Osteoblast (primary cell): ENCODE measurements around the gene CHEK1. TPM values are rescaled to one million over a fixed set of nuclear protein-coding genes. Genes with fewer than 3 reads are reported as not detected.
"Not testable (repeated sequence)": the region's sequence is repeated elsewhere in the genome, so short reads cannot be mapped to it uniquely, and the experiment has no call there.

ENCODE experiments used
- DNase-seq: peaks from one replicate; pipeline ENCODE4 v3.0.0; 2011; ENCODE audit warnings: low spot score, mixed read lengths; ENCODE audit not compliant: insufficient read length; ENCODE audit errors: missing footprints
- H2AFZ ChIP-seq: 2 replicates; pipeline ENCODE4 v1.6.0; 2011; ENCODE audit warnings: mild to moderate bottlenecking, low read length
- H3K27ac ChIP-seq: 2 replicates; pipeline ENCODE4 v1.5.1; 2011; ENCODE audit warnings: mild to moderate bottlenecking, low read depth, low read length, moderate library complexity
- H3K27me3 ChIP-seq: 2 replicates; pipeline ENCODE4 v1.6.0; 2012; ENCODE audit warnings: mild to moderate bottlenecking, control low read depth, inconsistent platforms, low read length, moderate library complexity; ENCODE audit not compliant: insufficient read depth
- H3K36me3 ChIP-seq: 2 replicates; pipeline ENCODE4 v1.5.1; 2011; ENCODE audit warnings: mild to moderate bottlenecking, low read length, control low read depth, moderate library complexity; ENCODE audit not compliant: insufficient read depth
- H3K4me1 ChIP-seq: 2 replicates; pipeline ENCODE4 v1.5.1; 2011; ENCODE audit warnings: mild to moderate bottlenecking, low read length, control low read depth, moderate library complexity; ENCODE audit not compliant: insufficient read depth
- H3K4me2 ChIP-seq: 2 replicates; pipeline ENCODE4 v1.6.0; 2011; ENCODE audit warnings: mild to moderate bottlenecking, low read length; ENCODE audit not compliant: insufficient read depth
- H3K4me3 ChIP-seq: fragments of 200-600 bp; sonication (generic); 3 replicates; pipeline ENCODE4 v1.5.1; 2012; ENCODE audit warnings: mild to moderate bottlenecking, low read length, inconsistent platforms; ENCODE audit not compliant: insufficient read depth
- H3K79me2 ChIP-seq: 2 replicates; pipeline ENCODE4 v1.6.0; 2012; ENCODE audit warnings: mild to moderate bottlenecking, low read length, control low read depth, inconsistent platforms; ENCODE audit not compliant: insufficient read depth
- H3K9me3 ChIP-seq: 2 replicates; pipeline ENCODE4 v1.5.1; 2011; ENCODE audit warnings: low read depth, low read length, control low read depth
- H4K20me1 ChIP-seq: 2 replicates; pipeline ENCODE4 v1.6.0; 2012; ENCODE audit warnings: mild to moderate bottlenecking, low read length, control low read depth; ENCODE audit not compliant: insufficient read depth
- total RNA-seq: library from RNA; depleted of rRNA; stranded (reverse); fragments of >200 nt; gene quantifications from 2 replicates; pipeline ENCODE4 v1.2.3, GENCODE V29; 2012
- TF ChIP-seq, protein P1 (sequence below): IDR thresholded peaks from 2 replicates; pipeline ENCODE4 v1.5.1; 2011; ENCODE audit warnings: mild to moderate bottlenecking, low read depth, low read length, moderate library complexity; ENCODE audit errors: extremely low read depth

CHEK1 gene
- total RNA-seq, result 16.6 and 22.4 TPM in 2 replicates

DNA sequence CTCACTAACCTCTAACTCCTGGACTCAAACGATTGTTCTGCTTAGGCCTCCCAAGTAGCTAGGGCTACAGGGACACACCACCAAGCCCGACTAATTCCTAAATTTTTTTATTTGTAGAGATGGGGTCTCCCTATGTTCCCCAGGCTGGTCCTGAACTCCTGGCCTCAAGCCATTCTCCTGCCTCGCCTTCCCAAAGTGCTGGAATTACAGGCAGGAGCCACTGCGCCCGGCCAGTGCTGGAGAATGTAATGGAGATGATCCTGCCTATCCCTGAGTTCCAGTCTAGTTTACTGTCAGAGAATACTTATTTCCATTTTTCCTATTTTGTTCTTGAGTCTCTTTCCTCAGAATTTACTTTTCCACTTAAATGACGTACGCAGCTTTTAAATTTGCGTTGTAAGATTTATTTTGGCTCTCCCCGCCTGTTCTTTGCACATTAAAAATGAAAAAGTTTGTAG lies at the start of gene CHEK1:
TSS of gene CHEK1 (plus strand) at position 408 of the 458 bp plus-strand sequence. CDS start 1,606 bp downstream, outside the sequence.
- no peaks in the 10 kb centered on the region for H4K20me1 ChIP-seq
- peaks cover 24% of the 10 kb centered on the region for H3K4me1 ChIP-seq
- no peak for DNase-seq
- H2AFZ ChIP-seq, result peak within 1 kb of the TSS; percentile 90
- TF ChIP-seq, protein P1, sequence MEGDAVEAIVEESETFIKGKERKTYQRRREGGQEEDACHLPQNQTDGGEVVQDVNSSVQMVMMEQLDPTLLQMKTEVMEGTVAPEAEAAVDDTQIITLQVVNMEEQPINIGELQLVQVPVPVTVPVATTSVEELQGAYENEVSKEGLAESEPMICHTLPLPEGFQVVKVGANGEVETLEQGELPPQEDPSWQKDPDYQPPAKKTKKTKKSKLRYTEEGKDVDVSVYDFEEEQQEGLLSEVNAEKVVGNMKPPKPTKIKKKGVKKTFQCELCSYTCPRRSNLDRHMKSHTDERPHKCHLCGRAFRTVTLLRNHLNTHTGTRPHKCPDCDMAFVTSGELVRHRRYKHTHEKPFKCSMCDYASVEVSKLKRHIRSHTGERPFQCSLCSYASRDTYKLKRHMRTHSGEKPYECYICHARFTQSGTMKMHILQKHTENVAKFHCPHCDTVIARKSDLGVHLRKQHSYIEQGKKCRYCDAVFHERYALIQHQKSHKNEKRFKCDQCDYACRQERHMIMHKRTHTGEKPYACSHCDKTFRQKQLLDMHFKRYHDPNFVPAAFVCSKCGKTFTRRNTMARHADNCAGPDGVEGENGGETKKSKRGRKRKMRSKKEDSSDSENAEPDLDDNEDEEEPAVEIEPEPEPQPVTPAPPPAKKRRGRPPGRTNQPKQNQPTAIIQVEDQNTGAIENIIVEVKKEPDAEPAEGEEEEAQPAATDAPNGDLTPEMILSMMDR, result no peak
- H3K36me3 ChIP-seq, result peaks cover 20% of the 10 kb centered on the region
- no peaks in the 10 kb centered on the region for H3K27me3 ChIP-seq
- peak within 1 kb of the TSS; percentile 93 for H3K4me2 ChIP-seq
- peak within 1 kb of the TSS; percentile 81 for H3K4me3 ChIP-seq
- no peaks in the 10 kb centered on the region for H3K9me3 ChIP-seq
- peaks cover 8% of the 10 kb centered on the region for H3K79me2 ChIP-seq
- H3K27ac ChIP-seq, result peak within 1 kb of the TSS; percentile 89

GRCh38 chr11:125577181-125577580 lies 47.8 kb upstream of the CHEK1 start:
- H3K9me3 ChIP-seq, H2AFZ ChIP-seq, H3K4me3 ChIP-seq, H3K27me3 ChIP-seq, H3K4me1 ChIP-seq, DNase-seq, H3K79me2 ChIP-seq, H3K27ac ChIP-seq, H4K20me1 ChIP-seq, H3K4me2 ChIP-seq: not testable (repeated sequence)
- peaks cover 81% of the 10 kb centered on the region for H3K36me3 ChIP-seq

- Histone ChIP-seq H3K79me2 (no peaks in the 10 kb centered on the region), H2AFZ (no peak overlapping the region), H3K27me3 (no peaks in the 10 kb centered on the region), H3K36me3 (peaks cover 85% of the 10 kb centered on the region), H3K9me3 (no peaks in the 10 kb centered on the region), H3K4me2 (no peak overlapping the region), H3K27ac (no peak overlapping the region), H3K4me3 (no peak overlapping the region), H4K20me1 (no peaks in the 10 kb centered on the region), H3K4me1 (no peaks in the 10 kb centered on the region)
- no peak for DNase-seq
- TF ChIP-seq, protein P1, result no peak
These were observed 46.2 kb upstream of the CHEK1 start for GRCh38 chr11:125578783-125579182.

GRCh38 chr11:125579811-125580210 lies 45.2 kb upstream of the CHEK1 start:
- Histone ChIP-seq H2AFZ (no peak overlapping the region), H3K27me3 (no peaks in the 10 kb centered on the region), H3K4me2 (no peak overlapping the region), H3K79me2 (no peaks in the 10 kb centered on the region), H3K4me3 (no peak overlapping the region), H3K36me3 (peaks cover 87% of the 10 kb centered on the region), H3K9me3 (no peaks in the 10 kb centered on the region), H3K27ac (no peak overlapping the region), H4K20me1 (no peaks in the 10 kb centered on the region), H3K4me1 (no peaks in the 10 kb centered on the region)
- DNase-seq, result no peak
- TF ChIP-seq, protein P1, result no peak
